ENCODE data around the gene MAST1. TPM values are rescaled to one million over a fixed set of nuclear protein-coding genes. Genes with fewer than 3 reads are reported as not detected.
"Not testable (repeated sequence)": the region's sequence is repeated elsewhere in the genome, so short reads cannot be mapped to it uniquely, and the experiment has no call there.

The MAST1 gene
- total RNA-seq, 2 donors from 2014 or later = 0.31 TPM; not detected in 1

- Mint-ChIP-seq H3K27me3 (no peaks in the 10 kb centered on the region), H3K4me3 (peak overlapping the region; percentile 83), H3K27ac (peak overlapping the region; percentile 63 to 78), H3K9me3 (no peaks in the 10 kb centered on the region), H3K36me3 (no peaks in the 10 kb centered on the region), H3K4me1 (ENCODE audit: low read depth in 2 of 2) (peaks cover 12 to 15% of the 10 kb centered on the region in 2 donors)
- peak; percentile 3 to 34 for ATAC-seq
- no peak for DNase-seq (ENCODE audit: low spot score)
Observed at GRCh38 chr19:12880551-12881171, 42.3 kb downstream of the MAST1 start.

GRCh38 chr19:12881172-12881808 lies 43.0 kb downstream of the MAST1 start, which contains the start of gene DNASE2:
Gene DNASE2 (minus strand): TSS chr19:12881449. CDS start chr19:12881375, 74 bp downstream.
- Mint-ChIP-seq H3K9me3 (no peaks in the 10 kb centered on the region), H3K36me3 (no peaks in the 10 kb centered on the region), H3K4me3 (peak within 1 kb of the TSS; percentile 83), H3K27me3 (no peaks in the 10 kb centered on the region), H3K27ac (peak within 1 kb of the TSS; percentile 63 to 78), H3K4me1 (ENCODE audit: low read depth in 2 of 2) (peaks cover 12 to 15% of the 10 kb centered on the region in 2 donors)
- ATAC-seq = peak; percentile 89 to 93
- DNase-seq (ENCODE audit: low spot score) = peak; percentile 90

- no peaks in the 10 kb centered on the region for H3K27me3 Mint-ChIP-seq
- DNase-seq (ENCODE audit: low spot score) = no peak
- H3K4me3 Mint-ChIP-seq = peak overlapping the region; percentile 83
- H3K36me3 Mint-ChIP-seq = no peaks in the 10 kb centered on the region
- ATAC-seq = no peak
- peak overlapping the region in 1 of 2 donors; percentile 63 for H3K27ac Mint-ChIP-seq
- H3K4me1 Mint-ChIP-seq (ENCODE audit: low read depth in 2 of 2) = peaks cover 12 to 15% of the 10 kb centered on the region in 2 donors
- no peaks in the 10 kb centered on the region for H3K9me3 Mint-ChIP-seq
Observed at GRCh38 chr19:12882589-12882988, 44.3 kb downstream of the MAST1 start.

GRCh38 chr19:12884202-12884601 lies 45.9 kb downstream of the MAST1 start:
- Mint-ChIP-seq H3K4me1 (ENCODE audit: low read depth in 2 of 2) (peaks cover 12 to 13% of the 10 kb centered on the region in 2 donors), H3K27ac (no peak overlapping the region), H3K36me3 (no peaks in the 10 kb centered on the region), H3K27me3 (no peaks in the 10 kb centered on the region), H3K4me3 (peak overlapping the region; percentile 27), H3K9me3 (no peaks in the 10 kb centered on the region)
- ATAC-seq = no peak
- no peak for DNase-seq (ENCODE audit: low spot score)

- Mint-ChIP-seq H3K4me1 (ENCODE audit: low read depth in 2 of 2) (peaks cover 12 to 13% of the 10 kb centered on the region in 2 donors), H3K4me3 (peak overlapping the region; percentile 90), H3K27ac (peak overlapping the region in 1 of 2 donors; percentile 67), H3K27me3 (no peaks in the 10 kb centered on the region), H3K9me3 (no peaks in the 10 kb centered on the region), H3K36me3 (no peaks in the 10 kb centered on the region)
- ATAC-seq = no peak
- no peak for DNase-seq (ENCODE audit: low spot score)
Observed at GRCh38 chr19:12884627-12884925, 46.3 kb downstream of the MAST1 start.

GRCh38 chr19:12884926-12885748 lies 46.8 kb downstream of the MAST1 start:
- Mint-ChIP-seq H3K27ac (peak overlapping the region in 1 of 2 donors; percentile 67), H3K4me3 (peak overlapping the region; percentile 90), H3K36me3 (no peaks in the 10 kb centered on the region), H3K4me1 (ENCODE audit: low read depth in 2 of 2) (peaks cover 12 to 13% of the 10 kb centered on the region in 2 donors), H3K27me3 (no peaks in the 10 kb centered on the region), H3K9me3 (no peaks in the 10 kb centered on the region)
- ATAC-seq (peak; percentile 80 to 86), DNase-seq (ENCODE audit: low spot score) (peak; percentile 84)

- Mint-ChIP-seq H3K27ac (no peak overlapping the region), H3K4me1 (ENCODE audit: low read depth in 2 of 2) (peaks cover 18 to 21% of the 10 kb centered on the region in 2 donors), H3K27me3 (no peaks in the 10 kb centered on the region), H3K36me3 (no peaks in the 10 kb centered on the region), H3K9me3 (no peaks in the 10 kb centered on the region), H3K4me3 (peak overlapping the region; percentile 51)
- ATAC-seq = peak; percentile 2 to 25
- DNase-seq (ENCODE audit: low spot score) = no peak
Observed at GRCh38 chr19:12885749-12886650, 47.7 kb downstream of the MAST1 start.

- H3K4me3 Mint-ChIP-seq = peak overlapping the region; percentile 51
- peaks cover 21 to 24% of the 10 kb centered on the region in 2 donors for H3K4me1 Mint-ChIP-seq (ENCODE audit: low read depth in 2 of 2)
- no peaks in the 10 kb centered on the region for H3K36me3 Mint-ChIP-seq
- H3K27me3 Mint-ChIP-seq = no peaks in the 10 kb centered on the region
- H3K9me3 Mint-ChIP-seq = no peaks in the 10 kb centered on the region
- DNase-seq (ENCODE audit: low spot score) = no peak
- H3K27ac Mint-ChIP-seq = no peak overlapping the region
- no peak for ATAC-seq
Observed at GRCh38 chr19:12886651-12886968, 48.3 kb downstream of the MAST1 start.

GRCh38 chr19:12886969-12887747 lies 48.8 kb downstream of the MAST1 start, which contains the start of gene KLF1:
Gene KLF1 (minus strand): TSS chr19:12887201. CDS start chr19:12887140, 61 bp downstream.
- no peaks in the 10 kb centered on the region for H3K36me3 Mint-ChIP-seq
- no peaks in the 10 kb centered on the region for H3K27me3 Mint-ChIP-seq
- peak within 1 kb of the TSS; percentile 51 for H3K4me3 Mint-ChIP-seq
- H3K27ac Mint-ChIP-seq = no peak within 1 kb of the TSS
- H3K4me1 Mint-ChIP-seq (ENCODE audit: low read depth in 2 of 2) = peaks cover 21 to 25% of the 10 kb centered on the region in 2 donors
- ATAC-seq (no peak), DNase-seq (ENCODE audit: low spot score) (no peak)
- H3K9me3 Mint-ChIP-seq = no peaks in the 10 kb centered on the region

GRCh38 chr19:12888006-12888603 lies 49.8 kb downstream of the MAST1 start:
- no peak overlapping the region for H3K4me3 Mint-ChIP-seq
- no peak overlapping the region for H3K27ac Mint-ChIP-seq
- ATAC-seq (no peak), DNase-seq (ENCODE audit: low spot score) (no peak)
- H3K27me3 Mint-ChIP-seq = no peaks in the 10 kb centered on the region
- H3K4me1 Mint-ChIP-seq (ENCODE audit: low read depth in 2 of 2) = peaks cover 18 to 23% of the 10 kb centered on the region in 2 donors
- no peaks in the 10 kb centered on the region for H3K9me3 Mint-ChIP-seq
- no peaks in the 10 kb centered on the region for H3K36me3 Mint-ChIP-seq

- not testable (repeated sequence) for H3K27me3 Mint-ChIP-seq; H3K36me3 Mint-ChIP-seq; H3K9me3 Mint-ChIP-seq; ATAC-seq; DNase-seq (ENCODE audit: low spot score)
- H3K4me3 Mint-ChIP-seq = peak overlapping the region; percentile 90
- peaks cover 17 to 18% of the 10 kb centered on the region in 2 donors for H3K4me1 Mint-ChIP-seq (ENCODE audit: low read depth in 2 of 2)
- H3K27ac Mint-ChIP-seq = peak overlapping the region; percentile 68 to 93
Observed at GRCh38 chr19:12890299-12890786, 52.0 kb downstream of the MAST1 start.

Data from natural killer cell treated with Interleukin-12 subunit alpha and Interleukin-12 subunit beta and Interleukin-15 and Interleukin-18, amount 100 ng/mL, for 72 hours (primary cell).